Heart left ventricle (tissue), 16 donors: ENCODE measurements around the gene ACOT12. TPM values are rescaled to one million over a fixed set of nuclear protein-coding genes. Genes with fewer than 3 reads are reported as not detected.
"Not testable (repeated sequence)": the region's sequence is repeated elsewhere in the genome, so short reads cannot be mapped to it uniquely, and the experiment has no call there.

Experiments used
- ATAC-seq, 4 donors: fragments of 200-7000 bp; cut with Tn5 transposase; one replicate each; pipeline ENCODE4 v1.9.1; 2020 to 2022; ENCODE audit warnings: moderate library complexity in 4 of 4, mild to moderate bottlenecking in 3 of 4, moderate number of reproducible peaks in 1 of 4
- DNase-seq, 5 donors: peaks; one replicate each; pipeline ENCODE4 v3.0.0-alpha.2; 2020
- H3K27ac ChIP-seq, 12 donors: fragments of 200-600 bp; sonication (generic) in 4 of 12; one replicate each; pipeline versions ENCODE4 v1.5.0 to v1.8.0; 2016 to 2022; ENCODE audit warnings: mild to moderate bottlenecking in 2 of 12
- H3K27me3 ChIP-seq, 9 donors: fragments of 200-600 bp; sonication (generic) in 2 of 9; one replicate each; pipeline versions ENCODE4 v1.5.1 to v1.8.0; 2016 to 2022; ENCODE audit warnings: mild to moderate bottlenecking in 3 of 9
- H3K36me3 ChIP-seq, 9 donors: fragments of 200-600 bp; sonication (generic) in 2 of 9; one replicate each; pipeline versions ENCODE4 v1.5.0 to v1.8.0; 2018 to 2022; ENCODE audit warnings: mild to moderate bottlenecking in 2 of 9
- H3K4me1 ChIP-seq, 12 donors: fragments of 200-600 bp; sonication (generic) in 4 of 12; one replicate each; pipeline versions ENCODE4 v1.5.0 to v1.8.0; 2016 to 2022; ENCODE audit warnings: mild to moderate bottlenecking in 3 of 12
- H3K4me3 ChIP-seq, 12 donors: fragments of 200-600 bp; sonication (generic) in 4 of 12; one replicate each; pipeline versions ENCODE4 v1.5.0 to v1.8.0; 2017 to 2022; ENCODE audit warnings: mild to moderate bottlenecking in 9 of 12, moderate library complexity in 4 of 12
- H3K9me3 ChIP-seq, 12 donors: fragments of 200-600 bp; sonication (generic) in 4 of 12; one replicate each; pipeline versions ENCODE4 v1.5.0 to v1.8.0; 2016 to 2022; ENCODE audit warnings: mild to moderate bottlenecking in 1 of 12
- POLR2A ChIP-seq, 2 donors: fragments of 450-650 bp; IDR thresholded peaks; one replicate each; pipeline ENCODE4 v1.6.1; 2017; ENCODE audit warnings: antibody characterized with exemption in 2 of 2, mild to moderate bottlenecking in 2 of 2, moderate library complexity in 2 of 2
- WGBS, 4 donors: extraction: QIAGEN DNeasy Blood & Tissue Kit in 2 of 4; methylation state at CpG; one replicate each; pipeline versions ENCODE4 v1.1.5 to v1.1.7; 2013 to 2018; 5-methylcytosine and 5-hydroxymethylcytosine counted together
- intact Hi-C, 10 donors: fragments of 100-400 bp; cut with DNase I; formaldehyde crosslinking; loops; one replicate each; pipeline versions ENCODE4 v1.11.1 to v1.14.2; 2022
- polyA plus RNA-seq, 2 donors: library from polyadenylated mRNA; stranded (reverse); fragments of 200-250 nt; gene quantifications; one replicate each; pipeline ENCODE4 v1.2.3, GENCODE V29; 2013
- total RNA-seq, 9 donors: library from RNA; depleted of rRNA in 2 of 9; stranded (reverse); fragments of >200 nt in 2 of 9; fragmentation: NEBNext Ultra II Directional in 3 of 9; extraction: Animal tissue kit (Norgen Biotek cat#: 25700) in 3 of 9; gene quantifications; one replicate each; pipeline versions ENCODE4 v1.1.0 to v1.2.4, GENCODE V29; 2016 to 2023
- TF ChIP-seq, protein P1 (sequence below), 12 donors: fragments of 200-600 bp; sonication (generic) in 4 of 12; IDR thresholded peaks; one replicate each; pipeline versions ENCODE4 v1.5.0 to v1.8.0; 2018 to 2022; ENCODE audit warnings: antibody characterized with exemption in 12 of 12, mild to moderate bottlenecking in 5 of 12
- donor health status: ischemic (EF 13 %, LVEDD 7.1; RV severe dilation, severe dysfunction).
- donor health status: healthy with polysubstance abuse.
- donor health status: DM: no; HTN: yes; CAD: no.
- donor health status: DM: no; HTN: no; CAD: no.
- donor health status: ischemic (EF 25% LVEDD 6.9; RV normal size, moderate dysfunction).
- donor health status: ischemic (EF 25% LVEDD 5.7; RV mildly dilated, moderate dysfunction).
- donor health status: healthy.
- donor health status: DM: yes; HTN: yes; CAD: no.
- donor health status: ischemic (EF 35%, LVEDD 5.7; RV mildly dilated, moderate dysfunction).
- donor health status: nonischemic (EF 11% LVEDD 7.7; RV severe dilation, severe dysfunction).
- donor health status: DM: yes; HTN: yes; CAD: no.
- donor health status: PGD.
- donor health status: ischemic (EF 29% LVEDD 5.4; RV normal size, mild dysfunction).
- donor health status: nonischemic (EF 23%, LVEDD 6.1; RV moderate dilation, normal function).

ACOT12 gene
- total and polyA plus RNA-seq, 11 donors: not detected

DNA sequence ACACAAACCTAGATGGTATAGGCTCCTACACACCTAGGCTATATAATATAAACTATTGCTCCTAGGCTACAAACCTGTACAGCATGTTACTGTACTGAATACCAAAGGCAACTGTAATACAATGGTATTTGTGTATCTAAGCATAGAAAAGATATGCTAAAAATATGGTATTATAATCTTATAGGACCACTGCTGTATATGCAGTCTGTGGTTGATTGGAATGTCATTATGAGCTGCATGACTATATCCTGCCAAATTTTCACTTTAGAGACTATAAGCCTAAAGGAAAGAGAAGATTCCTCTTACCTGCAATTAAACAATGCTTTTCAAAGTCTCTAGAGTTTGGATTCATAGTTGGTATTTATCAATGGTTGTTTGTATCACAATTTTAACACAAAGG is 24.7 kb upstream of the ACOT12 start:
- no peak for ATAC-seq
- TF ChIP-seq, protein P1, sequence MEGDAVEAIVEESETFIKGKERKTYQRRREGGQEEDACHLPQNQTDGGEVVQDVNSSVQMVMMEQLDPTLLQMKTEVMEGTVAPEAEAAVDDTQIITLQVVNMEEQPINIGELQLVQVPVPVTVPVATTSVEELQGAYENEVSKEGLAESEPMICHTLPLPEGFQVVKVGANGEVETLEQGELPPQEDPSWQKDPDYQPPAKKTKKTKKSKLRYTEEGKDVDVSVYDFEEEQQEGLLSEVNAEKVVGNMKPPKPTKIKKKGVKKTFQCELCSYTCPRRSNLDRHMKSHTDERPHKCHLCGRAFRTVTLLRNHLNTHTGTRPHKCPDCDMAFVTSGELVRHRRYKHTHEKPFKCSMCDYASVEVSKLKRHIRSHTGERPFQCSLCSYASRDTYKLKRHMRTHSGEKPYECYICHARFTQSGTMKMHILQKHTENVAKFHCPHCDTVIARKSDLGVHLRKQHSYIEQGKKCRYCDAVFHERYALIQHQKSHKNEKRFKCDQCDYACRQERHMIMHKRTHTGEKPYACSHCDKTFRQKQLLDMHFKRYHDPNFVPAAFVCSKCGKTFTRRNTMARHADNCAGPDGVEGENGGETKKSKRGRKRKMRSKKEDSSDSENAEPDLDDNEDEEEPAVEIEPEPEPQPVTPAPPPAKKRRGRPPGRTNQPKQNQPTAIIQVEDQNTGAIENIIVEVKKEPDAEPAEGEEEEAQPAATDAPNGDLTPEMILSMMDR (IDR thresholded peaks at IDR 0.05): no peak
- no peak for TF ChIP-seq POLR2A (IDR thresholded peaks at IDR 0.05)
- Histone ChIP-seq H3K4me1 (no peaks in the 10 kb centered on the region), H3K27me3 (no peaks in the 10 kb centered on the region), H3K27ac (no peak overlapping the region), H3K4me3 (no peak overlapping the region), H3K9me3 (no peaks in the 10 kb centered on the region), H3K36me3 (peaks cover 0 to 61% (median 11%) of the 10 kb centered on the region in 9 donors)
- DNase-seq: no peak
- intact Hi-C loops: no loop called here

DNA sequence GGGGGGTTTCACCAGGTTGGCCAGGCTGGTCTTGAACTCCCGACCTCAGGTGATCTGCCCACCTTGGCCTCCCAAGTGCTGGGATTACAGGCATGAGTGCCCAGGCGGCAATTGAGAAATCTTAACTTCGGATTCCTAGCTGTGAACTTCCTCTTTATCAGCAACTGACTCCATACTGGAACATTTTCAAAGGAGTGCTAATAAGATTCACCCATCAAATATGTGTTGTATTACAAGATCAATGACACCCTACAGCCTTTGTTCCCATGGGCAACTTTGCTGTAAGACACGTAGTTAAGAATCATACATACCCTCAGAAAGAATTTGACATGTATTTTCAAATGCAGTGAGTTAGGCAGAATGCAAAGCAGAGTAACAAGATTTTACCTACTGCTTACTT is 23.1 kb upstream of the ACOT12 start:
- no peak for TF ChIP-seq POLR2A (IDR thresholded peaks at IDR 0.05)
- DNase-seq (no peak), ATAC-seq (no peak)
- H3K4me3 ChIP-seq: no peak overlapping the region
- intact Hi-C loops: no loop called here
- 88 to 99% (median 91%) methylated on average over 4 of the region's 4 CpGs for WGBS, 4 donors
- H3K9me3 ChIP-seq: no peaks in the 10 kb centered on the region
- H3K4me1 ChIP-seq: no peaks in the 10 kb centered on the region
- no peaks in the 10 kb centered on the region for H3K27me3 ChIP-seq
- H3K27ac ChIP-seq: no peak overlapping the region
- H3K36me3 ChIP-seq: peaks cover 0 to 61% (median 11%) of the 10 kb centered on the region in 9 donors

DNA sequence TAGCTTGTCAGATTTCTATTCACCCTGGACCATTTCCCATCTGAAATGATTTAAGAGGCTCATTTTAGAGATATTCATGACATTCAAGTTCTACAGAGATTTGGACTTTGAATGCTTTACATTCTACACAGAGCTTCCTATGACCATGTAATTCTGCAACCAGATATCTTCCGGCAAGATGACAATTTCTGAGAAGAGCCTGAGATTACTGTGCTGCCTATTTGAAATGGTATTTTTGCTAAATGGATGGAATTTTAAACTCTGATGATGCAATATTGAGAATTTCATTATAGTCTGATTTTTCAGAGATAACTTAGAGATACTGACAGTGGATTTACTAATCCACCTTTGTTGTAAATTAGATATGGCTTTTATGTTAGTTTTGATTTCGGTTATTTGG is 16.0 kb upstream of the ACOT12 start:
- H3K4me3 ChIP-seq: no peak overlapping the region
- H3K4me1 ChIP-seq: no peaks in the 10 kb centered on the region
- H3K27me3 ChIP-seq: no peaks in the 10 kb centered on the region
- H3K9me3 ChIP-seq: no peaks in the 10 kb centered on the region
- H3K36me3 ChIP-seq: peaks cover 0 to 16% (median 0%) of the 10 kb centered on the region in 9 donors
- 90 to 94% (median 91%) methylated on average over 2 of the region's 2 CpGs for whole genome bisulfite sequencing, 4 donors
- intact Hi-C loops: no loop called here
- no peak for TF ChIP-seq POLR2A (IDR thresholded peaks at IDR 0.05)
- TF ChIP-seq, protein P1 (IDR thresholded peaks at IDR 0.05): no peak
- ATAC-seq: no peak
- DNase-seq: no peak
- no peak overlapping the region for H3K27ac ChIP-seq

GRCh38 chr5:81409361-81409760 is 15.4 kb upstream of the ACOT12 start:
- 94 to 97% (median 96%) methylated on average over 2 of the region's 2 CpGs for WGBS, 4 donors
- Histone ChIP-seq H3K27ac (no peak overlapping the region), H3K4me3 (no peak overlapping the region), H3K27me3 (no peaks in the 10 kb centered on the region), H3K36me3 (peaks cover 0 to 11% (median 0%) of the 10 kb centered on the region in 9 donors), H3K9me3 (no peaks in the 10 kb centered on the region), H3K4me1 (no peaks in the 10 kb centered on the region)
- DNase-seq: no peak
- TF ChIP-seq, protein P1 (IDR thresholded peaks at IDR 0.05): no peak
- ATAC-seq: no peak
- intact Hi-C loops: no loop called here

DNA sequence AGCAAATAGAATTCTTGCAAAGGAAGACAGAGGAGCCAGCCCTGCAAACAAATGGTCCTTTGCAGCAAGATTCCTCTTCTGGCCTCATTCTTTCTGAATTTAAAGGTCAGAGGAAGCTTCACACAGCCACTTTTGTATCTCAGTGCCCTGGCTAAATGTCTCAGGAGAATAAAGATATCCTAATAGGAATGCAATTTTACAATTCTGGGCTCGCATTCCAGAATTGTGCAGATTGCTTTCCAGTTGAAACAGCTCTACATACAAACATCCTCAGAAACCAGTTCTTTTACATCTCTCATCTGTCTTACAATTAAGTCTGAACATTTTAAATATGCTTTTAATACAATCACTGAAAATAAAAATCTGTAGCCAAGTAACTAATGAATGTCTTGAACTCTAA is 14.6 kb upstream of the ACOT12 start:
- intact Hi-C loops: no loop called here
- Histone ChIP-seq H3K9me3 (no peaks in the 10 kb centered on the region), H3K4me1 (no peaks in the 10 kb centered on the region), H3K27ac (no peak overlapping the region), H3K36me3 (peaks cover 0 to 6% (median 0%) of the 10 kb centered on the region in 9 donors), H3K4me3 (no peak overlapping the region), H3K27me3 (no peaks in the 10 kb centered on the region)
- DNase-seq: no peak
- 57 to 70% (median 63%) methylated on average over 1 of the region's 1 CpG for WGBS, 4 donors
- no peak for TF ChIP-seq POLR2A (IDR thresholded peaks at IDR 0.05)
- TF ChIP-seq, protein P1 (IDR thresholded peaks at IDR 0.05): no peak
- ATAC-seq: no peak

DNA sequence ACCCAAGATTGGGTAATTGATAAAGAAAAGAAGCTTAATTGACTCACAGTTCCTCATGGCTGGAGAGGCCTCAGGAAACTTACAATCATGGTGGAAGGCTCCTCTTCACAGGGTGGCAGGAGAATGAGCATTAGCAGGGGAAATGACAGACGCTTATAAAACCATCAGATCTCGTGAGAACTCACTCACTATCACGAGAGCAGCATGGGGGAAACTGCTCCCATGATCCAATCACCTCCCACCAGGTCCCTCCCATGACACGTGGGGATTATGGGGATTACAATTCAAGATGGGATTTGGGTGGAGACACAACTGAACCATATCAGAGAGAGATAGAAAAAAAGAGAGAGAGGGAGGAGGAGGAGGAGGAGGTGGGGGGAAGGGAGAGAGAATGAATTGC is 13.9 kb upstream of the ACOT12 start:
- H3K36me3 ChIP-seq, DNase-seq, H3K4me1 ChIP-seq, H3K27me3 ChIP-seq, H3K9me3 ChIP-seq, intact Hi-C loops, H3K27ac ChIP-seq, H3K4me3 ChIP-seq, ATAC-seq: not testable (repeated sequence)
- WGBS, 4 donors: 62 to 79% (median 70%) methylated on average over 4 of the region's 4 CpGs
